Pancreas (tissue), 8 donors: ENCODE results near the gene NAGLU. TPM values are rescaled to one million over a fixed set of nuclear protein-coding genes. Genes with fewer than 3 reads are reported as not detected.

Source experiments
- microRNA-seq, 2 donors: library from miRNA; unstranded; fragments of <30 nt; microRNA quantifications; one replicate each; pipeline versions ENCODE4 to v1.1.0, GENCODE V29; 2019 to 2020
- polyA plus RNA-seq, 2 donors: library from polyadenylated mRNA; stranded (reverse); fragments of 200-250 nt; gene quantifications; one replicate each; pipeline ENCODE4 v1.2.3, GENCODE V29; 2013
- total RNA-seq, 6 donors: library from RNA; stranded (reverse); fragmentation: NEBNext Ultra II Directional in 4 of 6; extraction: Animal tissue kit (Norgen Biotek cat#: 25700) in 4 of 6; gene quantifications; one replicate each; pipeline versions ENCODE4 v1.2.1 to v1.2.4, GENCODE V29; 2021 to 2023
- donor health status: healthy with polysubstance abuse.
- donor health status: DM: no; HTN: no; CAD: no; lungs with moderate emphysema.
- donor health status: DM: no; HTN: no; CAD: no.
- donor health status: Bipolar disorder and iron deficiency.
- donor health status: DM: yes; HTN: yes; CAD: no.
- donor health status: DM: no; HTN: no; CAD: no.
- donor health status: DM: no; HTN: no; CAD: no.
- donor health status: DM: yes; HTN: yes; CAD: no.

Gene NAGLU
- total and polyA plus RNA-seq, 8 donors, result 17.6 to 52.6 (median 28.9) TPM

Small RNAs within 50 kb of the gene (microRNA-seq; reads per million reads assigned to microRNA genes)
- gene MIR5010 (2.7 to 3.5 reads per million in 2 donors), gene MIR548AT (0 reads per million in 2 donors)

Other genes starting within 250 kb of the NAGLU start
- gene STAT5A, start 247.7 kb upstream of the NAGLU start, total RNA-seq, result 10 to 100 TPM; 13.1 to 19.8 (median 15.4) TPM
- 10 to 100 TPM; 10.5 to 12.6 TPM for gene STAT5A, start 247.7 kb upstream of the NAGLU start, polyA plus RNA-seq
- 100 to 1,000 TPM in 2 of 6 donors, 10 to 100 TPM in 4; 63.3 to 127 (median 78.6) TPM for gene STAT3, start 147.8 kb upstream of the NAGLU start, total RNA-seq
- gene STAT3, start 147.8 kb upstream of the NAGLU start, polyA plus RNA-seq, result 10 to 100 TPM; 37.9 to 42.9 TPM
- 10 to 100 TPM; 11.5 to 42.6 (median 19.6) TPM for gene CAVIN1, start 113.0 kb upstream of the NAGLU start, total RNA-seq
- 10 to 100 TPM; 25.2 to 32.9 TPM for gene CAVIN1, start 113.0 kb upstream of the NAGLU start, polyA plus RNA-seq
- 10 to 100 TPM; 22.8 to 51.3 (median 28.6) TPM for gene ATP6V0A1, start 77.4 kb upstream of the NAGLU start, total RNA-seq
- 10 to 100 TPM; 37.2 to 55.9 TPM for gene ATP6V0A1, start 77.4 kb upstream of the NAGLU start, polyA plus RNA-seq
- 1 to 10 TPM in 2 of 6 donors, under 1 TPM in 4; 0.32 to 1.3 (median 0.74) TPM for gene HSD17B1, start 16.7 kb downstream of the NAGLU start, total RNA-seq
- gene HSD17B1, start 16.7 kb downstream of the NAGLU start, polyA plus RNA-seq, result 1 to 10 TPM; 3.5 TPM
- gene COASY, start 25.9 kb downstream of the NAGLU start, total RNA-seq, result 10 to 100 TPM; 32.3 to 63.5 (median 52.3) TPM
- gene COASY, start 25.9 kb downstream of the NAGLU start, polyA plus RNA-seq, result 100 to 1,000 TPM; 135 to 152 TPM
- gene MLX, start 30.9 kb downstream of the NAGLU start, total RNA-seq, result 10 to 100 TPM; 18.6 to 26.7 (median 22.9) TPM
- 10 to 100 TPM; 31.9 to 44.5 TPM for gene MLX, start 30.9 kb downstream of the NAGLU start, polyA plus RNA-seq
- gene PSMC3IP, start 41.5 kb downstream of the NAGLU start, total RNA-seq, result 1 to 10 TPM; 1.0 to 2.7 (median 2.0) TPM
- 1 to 10 TPM; 3.9 to 7.0 TPM for gene PSMC3IP, start 41.5 kb downstream of the NAGLU start, polyA plus RNA-seq
- 10 to 100 TPM; 39.3 to 78.0 (median 47.0) TPM for gene RETREG3, start 73.1 kb downstream of the NAGLU start, total RNA-seq
- 10 to 100 TPM; 28.8 to 35.5 TPM for gene RETREG3, start 73.1 kb downstream of the NAGLU start, polyA plus RNA-seq
- 10 to 100 TPM; 10.5 to 79.9 (median 22.2) TPM for gene TUBG1, start 73.4 kb downstream of the NAGLU start, total RNA-seq
- 10 to 100 TPM; 23.5 to 29.1 TPM for gene TUBG1, start 73.4 kb downstream of the NAGLU start, polyA plus RNA-seq
- gene TUBG2, start 123.0 kb downstream of the NAGLU start, total RNA-seq, result 10 to 100 TPM; 10.9 to 43.4 (median 19.8) TPM
- gene TUBG2, start 123.0 kb downstream of the NAGLU start, polyA plus RNA-seq, result 10 to 100 TPM; 48.2 to 90.5 TPM
- gene PLEKHH3, start 140.8 kb downstream of the NAGLU start, total RNA-seq, result 10 to 100 TPM; 24.7 to 90.6 (median 33.3) TPM
- gene PLEKHH3, start 140.8 kb downstream of the NAGLU start, polyA plus RNA-seq, result 100 to 1,000 TPM; 148 to 215 TPM
- gene CCR10, start 145.6 kb downstream of the NAGLU start, total RNA-seq, result 1 to 10 TPM in 1 of 6 donors, under 1 TPM in 5; 0.09 to 1.0 (median 0.49) TPM
- 1 to 10 TPM in 1 of 2 donors, under 1 TPM in 1; 0.91 to 1.1 TPM for gene CCR10, start 145.6 kb downstream of the NAGLU start, polyA plus RNA-seq
- 10 to 100 TPM in 1 of 6 donors, 1 to 10 TPM in 5; 3.1 to 10.4 (median 5.4) TPM for gene CNTNAP1, start 146.3 kb downstream of the NAGLU start, total RNA-seq
- 10 to 100 TPM in 1 of 2 donors, 1 to 10 TPM in 1; 8.1 to 20.0 TPM for gene CNTNAP1, start 146.3 kb downstream of the NAGLU start, polyA plus RNA-seq
- 10 to 100 TPM in 5 of 6 donors, 1 to 10 TPM in 1; 8.8 to 25.4 (median 14.6) TPM for gene EZH1, start 208.8 kb downstream of the NAGLU start, total RNA-seq
- 10 to 100 TPM; 16.3 to 23.3 TPM for gene EZH1, start 208.8 kb downstream of the NAGLU start, polyA plus RNA-seq
- 1 to 10 TPM; 2.4 to 9.2 (median 4.7) TPM for gene RAMP2, start 225.0 kb downstream of the NAGLU start, total RNA-seq
- gene RAMP2, start 225.0 kb downstream of the NAGLU start, polyA plus RNA-seq, result 10 to 100 TPM; 15.9 to 26.5 TPM
- gene VPS25, start 237.2 kb downstream of the NAGLU start, total RNA-seq, result 10 to 100 TPM; 18.1 to 30.7 (median 26.0) TPM
- gene VPS25, start 237.2 kb downstream of the NAGLU start, polyA plus RNA-seq, result 10 to 100 TPM; 24.6 to 46.9 TPM
- under 1 TPM; 0.19 to 0.87 (median 0.51) TPM for gene WNK4, start 244.4 kb downstream of the NAGLU start, total RNA-seq
- gene WNK4, start 244.4 kb downstream of the NAGLU start, polyA plus RNA-seq, result 1 to 10 TPM; 1.1 to 4.7 TPM